ENCODE results near the gene CHST14.

- TF ChIP-seq CHD2 (IDR thresholded peaks at IDR 0.05; ENCODE audit: low read length, partially characterized antibody) (no peak), POLR2A (IDR thresholded peaks at IDR 0.05; ENCODE audit: low read length) (no peak), ESRRA (IDR thresholded peaks at IDR 0.05; ENCODE audit: borderline replicate concordance, low read length) (no peak), MAZ (IDR thresholded peaks at IDR 0.05; ENCODE audit: borderline replicate concordance, low read depth, low read length) (no peak), CTCF (IDR thresholded peaks at IDR 0.05) (no peak), SREBF2 (IDR thresholded peaks at IDR 0.05) (no peak)
Measured at GRCh38 chr15:40429068-40429710, 41.6 kb upstream of the CHST14 start.
